ENCODE measurements around the gene SCP2.

GRCh38 chr1:53083636-53084588 lies 156.8 kb downstream of the SCP2 start:
- TF ChIP-seq CTCF (IDR thresholded peaks at IDR 0.05; ENCODE audit: insufficient read depth, low read length) (no peak), POLR2AphosphoS5 (IDR thresholded peaks at IDR 0.05; ENCODE audit: low read depth) (no peak)

Measured in HL-60 (cell line).